Right ventricle myocardium superior (tissue), 1 donor: Measurements from ENCODE around the gene ZNRF2. TPM values are rescaled to one million over a fixed set of nuclear protein-coding genes. Genes with fewer than 3 reads are reported as not detected.
"Not testable (repeated sequence)": the region's sequence is repeated elsewhere in the genome, so short reads cannot be mapped to it uniquely, and the experiment has no call there.

ENCODE experiments used
- ATAC-seq: fragments of 200-7000 bp; cut with Tn5 transposase; one replicate; pipeline ENCODE4 v1.9.1; 2020; ENCODE audit warnings: mild to moderate bottlenecking; ENCODE audit not compliant: poor library complexity
- DNase-seq: peaks from one replicate; pipeline ENCODE4 v3.0.0-alpha.2; 2020
- intact Hi-C: fragments of 100-400 bp; cut with DNase I; formaldehyde crosslinking; loops from one replicate; pipeline ENCODE4 v1.11.2; 2022
- total RNA-seq: library from RNA; stranded (reverse); fragmentation: NEBNext Ultra II Directional; extraction: Animal tissue kit (Norgen Biotek cat#: 25700); gene quantifications from one replicate; pipeline ENCODE4 v1.2.1, GENCODE V29; 2021
- donor health status: DM: no; HTN: yes; CAD: no; lungs with severe emphysema.

ZNRF2 gene
- total RNA-seq, 1 donor from 2014 or later: 7.2 TPM

DNA sequence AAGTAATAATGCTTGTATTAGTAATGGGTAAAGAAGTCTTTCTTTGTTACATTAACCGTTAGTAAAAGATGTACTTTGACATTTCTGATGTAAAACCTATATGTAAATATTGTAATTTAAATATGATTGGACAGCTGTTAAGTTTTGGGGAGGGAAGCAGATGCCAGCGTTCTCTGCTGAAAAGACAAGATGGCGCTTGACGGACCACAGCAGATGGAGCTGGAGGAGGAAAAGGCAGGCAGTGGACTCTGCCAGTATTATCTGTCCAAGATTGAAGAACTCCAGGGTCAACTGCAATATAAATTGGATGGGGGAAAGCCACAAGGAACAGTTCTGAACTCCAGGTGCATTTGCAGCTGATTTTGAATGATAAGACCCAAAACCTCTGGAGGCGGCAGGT lies 86.9 kb downstream of the ZNRF2 start:
- no peak for DNase-seq
- intact Hi-C loops: no loop called here

DNA sequence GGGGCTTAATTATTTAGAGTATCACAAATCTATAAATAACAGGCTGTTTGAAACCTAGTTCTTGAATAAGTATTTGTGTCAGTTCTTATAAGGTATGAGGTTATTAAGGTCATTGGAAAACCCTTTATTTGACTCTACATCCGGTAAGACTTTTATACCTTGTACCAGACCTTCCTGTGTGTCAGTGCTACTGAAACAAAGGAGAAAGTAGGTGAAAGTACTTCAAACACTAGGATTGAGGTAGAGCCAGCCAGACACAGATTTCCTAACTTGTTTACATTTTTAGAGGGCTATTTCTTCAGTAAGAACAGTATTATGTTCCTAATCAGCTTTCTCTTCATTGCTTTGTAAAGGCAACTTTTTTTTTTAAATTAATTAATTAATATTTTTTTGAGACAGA lies 93.9 kb downstream of the ZNRF2 start:
- DNase-seq: no peak
- ATAC-seq: no peak

More for the DNA sequence above, 86.9 kb downstream of the ZNRF2 start:
- ATAC-seq: no peak

DNA sequence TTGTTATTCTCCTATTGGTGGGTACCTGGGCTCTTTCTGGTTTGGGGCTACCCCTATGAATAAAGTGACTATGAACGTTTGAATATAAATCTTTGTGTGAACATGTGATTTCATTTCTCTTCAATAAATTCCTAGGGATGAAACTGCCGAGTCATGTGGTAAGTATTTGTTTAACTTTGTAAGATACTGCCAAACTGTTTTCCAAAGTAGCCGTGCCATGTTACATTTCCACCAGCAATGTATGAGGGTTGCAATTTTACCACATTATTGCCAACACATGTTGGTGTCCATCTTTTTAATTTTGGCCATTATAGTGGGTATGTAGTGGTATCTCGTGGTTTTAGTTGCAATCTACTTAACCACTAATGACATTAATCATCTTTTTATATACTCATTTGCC lies 94.7 kb downstream of the ZNRF2 start:
- intact Hi-C loops: no loop called here
- DNase-seq (no peak), ATAC-seq (no peak)

More for the DNA sequence above, 93.9 kb downstream of the ZNRF2 start:
- intact Hi-C loops: no loop called here

DNA sequence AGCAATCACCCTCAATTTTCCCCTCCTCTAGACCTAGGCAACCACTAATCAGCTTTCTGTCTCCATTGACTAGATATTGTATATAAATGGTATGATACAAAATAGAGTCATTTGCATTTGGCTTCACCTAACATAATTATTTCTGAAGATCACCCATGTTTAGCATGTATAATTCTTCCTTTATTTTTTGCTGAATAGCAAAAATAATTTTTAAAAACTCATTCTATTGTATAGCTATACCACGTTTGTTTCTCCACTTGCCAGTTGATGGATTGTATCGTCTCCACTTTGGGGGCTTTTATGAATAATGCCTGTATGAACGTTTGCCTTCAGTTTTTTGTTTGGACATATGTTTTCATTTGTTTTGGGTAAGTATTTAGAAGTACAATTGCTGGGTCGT lies 95.3 kb downstream of the ZNRF2 start:
- no peak for ATAC-seq
- intact Hi-C loops: no loop called here
- no peak for DNase-seq

DNA sequence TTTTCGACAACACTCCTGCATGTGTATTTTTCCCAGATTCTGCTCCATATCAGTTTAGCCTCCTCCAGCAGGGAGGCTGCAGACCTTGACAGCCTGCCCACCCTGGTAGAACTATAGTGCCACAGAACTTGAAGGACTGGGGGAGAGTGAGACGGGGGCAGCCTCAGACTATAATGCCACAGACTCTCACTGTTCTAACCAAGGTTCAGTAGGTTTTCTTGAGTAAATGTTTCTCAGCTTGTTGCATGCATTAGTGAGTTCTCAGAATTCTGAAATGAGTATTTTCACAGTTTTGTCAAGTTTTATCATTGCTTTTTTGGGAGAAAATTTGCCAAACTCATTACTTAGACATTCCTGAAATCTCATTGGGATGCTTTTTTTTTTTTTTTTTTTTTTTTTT lies 95.9 kb downstream of the ZNRF2 start:
- ATAC-seq (no peak), DNase-seq (no peak)
- intact Hi-C loops: no loop called here

DNA sequence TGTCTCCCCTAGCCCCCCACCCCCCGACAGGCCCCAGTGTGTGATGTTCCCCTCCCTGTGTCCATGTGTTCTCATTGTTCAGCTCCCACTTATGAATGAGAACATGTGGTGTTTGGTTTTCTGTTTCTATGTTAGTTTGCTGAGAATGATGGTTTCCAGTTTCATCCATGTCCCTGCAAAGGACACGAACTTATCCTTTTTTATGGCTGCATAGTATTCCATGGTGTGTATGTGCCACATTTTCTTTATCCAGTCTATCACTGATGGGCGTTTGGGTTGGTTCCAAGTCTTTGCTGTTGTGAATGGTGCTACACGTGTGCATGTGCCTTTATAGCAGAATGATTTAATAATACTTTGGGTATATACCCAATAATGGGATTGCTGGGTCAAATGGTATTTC lies 96.4 kb downstream of the ZNRF2 start:
- ATAC-seq, DNase-seq, intact Hi-C loops: not testable (repeated sequence)

DNA sequence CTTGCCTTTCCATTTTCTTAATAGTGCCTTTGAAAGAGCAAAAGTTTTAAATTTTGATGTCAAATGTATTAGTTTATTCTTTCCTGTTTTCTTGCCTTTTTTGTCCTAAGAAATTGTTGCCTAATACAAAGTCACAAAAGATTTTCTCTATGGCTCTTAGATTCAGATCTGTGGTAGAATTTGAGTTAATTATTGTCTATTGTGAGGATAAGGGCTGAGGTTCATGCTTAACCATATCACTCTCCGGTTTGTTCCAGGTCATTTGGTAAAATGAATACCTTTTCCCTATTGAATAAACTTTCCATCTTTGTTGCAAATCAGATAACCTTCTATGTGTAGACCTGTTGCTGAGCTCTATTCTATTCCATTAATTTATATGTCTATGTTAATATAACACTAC lies 98.2 kb downstream of the ZNRF2 start:
- DNase-seq (no peak), ATAC-seq (no peak)
- intact Hi-C loops: no loop called here

DNA sequence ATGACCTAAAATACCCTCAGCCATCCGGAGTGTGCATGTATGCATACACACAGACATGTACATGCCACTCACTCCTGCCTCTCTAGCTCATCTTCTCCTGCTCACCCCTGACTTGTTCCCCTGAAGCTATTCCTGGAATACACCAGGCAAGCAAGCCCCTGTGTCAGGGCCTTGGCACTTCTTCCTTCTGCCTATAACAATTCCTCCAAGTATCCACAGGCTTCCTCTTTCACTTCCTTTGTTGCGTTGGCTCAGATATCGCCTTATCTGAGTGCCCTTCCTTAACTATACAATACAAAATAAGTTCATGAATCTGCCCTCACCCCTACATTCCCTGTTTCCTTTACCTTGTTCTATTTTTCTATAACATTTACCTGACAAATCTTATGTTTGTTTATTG lies 105.4 kb downstream of the ZNRF2 start:
- DNase-seq (no peak), ATAC-seq (no peak)
- intact Hi-C loops: no loop called here

DNA sequence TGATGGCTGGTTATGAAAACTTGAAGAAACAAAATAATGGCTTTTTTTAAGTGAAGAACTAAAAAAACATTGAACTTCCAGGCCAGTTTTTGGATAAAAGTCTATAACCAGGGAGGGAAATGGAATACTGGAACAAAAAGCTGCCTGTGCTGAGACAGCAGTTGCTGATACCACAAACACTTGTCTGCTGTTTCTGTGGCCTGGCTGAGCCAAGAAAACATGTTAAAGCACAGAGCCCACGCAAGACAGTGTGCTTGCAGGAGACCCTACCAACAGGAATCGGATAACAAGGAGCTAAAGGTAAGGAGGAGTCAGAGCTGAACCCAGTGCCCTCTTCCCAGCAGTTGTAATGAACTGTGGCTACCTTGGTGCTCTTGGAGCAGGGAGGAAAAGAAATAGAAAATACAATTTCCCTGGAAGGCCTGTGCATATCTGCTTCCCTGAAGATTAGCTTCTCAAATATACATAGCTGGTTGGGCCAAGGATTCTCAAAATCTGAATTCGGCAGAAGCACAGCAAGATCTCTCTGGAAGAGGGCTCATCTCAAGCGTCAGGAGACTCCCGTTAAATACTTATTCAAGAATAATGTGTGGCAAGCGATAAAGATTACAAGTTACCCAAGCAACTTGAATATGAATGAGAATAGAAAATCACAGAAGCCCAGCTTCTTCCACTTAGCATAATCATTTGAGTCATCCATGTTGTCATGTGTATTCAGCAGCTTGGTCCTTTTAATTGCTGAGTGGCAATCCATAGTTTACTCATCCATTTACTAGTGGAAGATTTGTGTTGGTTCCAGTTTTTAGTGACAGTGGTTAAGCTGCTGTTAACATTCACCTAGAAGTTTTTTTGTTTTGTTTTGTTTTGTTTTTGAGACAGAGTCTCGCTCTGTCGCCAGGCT lies 106.6 kb downstream of the ZNRF2 start:
- intact Hi-C loops: no loop called here
- no peak for ATAC-seq
- DNase-seq: no peak

DNA sequence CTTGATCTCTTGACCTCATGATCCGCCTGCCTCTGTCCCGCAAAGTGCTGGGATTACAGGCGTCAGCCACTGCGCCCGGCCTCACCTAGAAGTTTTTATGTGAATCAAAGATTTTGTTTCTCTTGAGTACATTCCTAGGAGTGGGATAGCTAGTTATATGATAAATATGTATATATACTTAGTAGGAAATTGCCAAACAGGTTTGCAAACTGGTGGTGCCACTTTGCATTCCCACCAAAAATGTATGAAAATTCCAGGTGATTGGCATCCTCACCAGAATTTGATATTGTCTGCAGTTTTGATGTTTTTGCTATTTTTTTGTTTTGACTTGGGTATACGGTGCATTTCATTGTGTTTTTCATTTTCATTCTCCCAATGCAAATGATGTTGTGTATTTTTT lies 107.4 kb downstream of the ZNRF2 start:
- DNase-seq (no peak), ATAC-seq (no peak)
- intact Hi-C loops: no loop called here

DNA sequence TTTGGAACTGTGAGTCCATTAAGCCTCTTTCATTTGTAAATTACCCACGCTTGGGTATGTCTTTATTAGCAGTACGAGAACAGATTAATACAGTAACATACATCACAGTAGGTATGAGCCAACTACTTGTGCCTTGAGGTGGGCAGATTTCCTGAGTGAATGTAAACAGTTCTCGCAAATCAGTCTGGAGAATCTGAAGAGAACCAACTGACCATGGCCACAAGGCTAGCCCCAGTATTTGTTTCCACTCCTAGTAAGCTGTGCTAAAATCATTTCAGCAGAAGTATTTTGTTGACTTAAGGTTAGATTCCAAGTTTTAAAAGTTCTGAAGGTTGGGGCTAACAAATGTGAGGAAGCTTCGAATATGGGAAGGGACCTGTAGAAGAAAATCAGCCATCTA lies 111.3 kb downstream of the ZNRF2 start:
- no peak for ATAC-seq
- intact Hi-C loops: no loop called here
- no peak for DNase-seq

DNA sequence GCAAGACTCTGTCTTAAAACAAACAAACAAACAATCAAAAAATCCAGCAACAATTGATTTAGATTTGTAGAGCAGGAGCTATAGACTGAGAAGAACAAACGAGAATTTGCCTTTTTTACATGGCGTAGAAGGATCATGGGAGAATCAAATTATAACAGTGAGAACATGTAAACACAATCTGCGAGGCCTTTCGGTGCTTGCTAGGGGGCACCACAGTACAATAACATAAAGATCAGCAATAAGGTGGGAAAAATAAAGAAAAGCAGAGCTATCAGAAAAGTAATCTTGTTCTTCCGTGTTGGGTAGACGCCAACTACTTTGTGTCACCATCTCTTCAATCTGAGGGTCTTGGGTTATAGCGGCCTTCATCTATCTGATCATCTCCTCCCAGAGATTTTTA lies 112.0 kb downstream of the ZNRF2 start:
- ATAC-seq (no peak), DNase-seq (no peak)
- intact Hi-C loops: no loop called here

DNA sequence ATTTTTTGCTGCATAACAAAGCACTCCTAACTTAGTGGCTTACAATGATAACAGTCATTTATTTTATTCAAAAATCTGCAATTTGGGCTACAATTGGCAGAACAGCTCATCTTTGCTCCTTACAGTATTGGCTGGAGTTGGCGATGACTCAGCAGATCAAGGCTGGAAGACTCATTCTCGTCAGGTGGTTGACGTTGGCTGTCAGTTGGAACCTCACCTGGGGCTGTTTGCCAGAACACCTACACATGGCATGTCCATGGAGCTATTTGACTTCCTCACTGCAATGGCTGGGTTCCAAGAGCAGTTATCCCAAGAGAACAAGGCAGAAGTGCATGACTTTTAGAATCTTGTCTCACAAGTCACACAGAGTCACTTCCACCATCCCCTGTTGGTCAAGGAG lies 119.1 kb downstream of the ZNRF2 start:
- ATAC-seq (no peak), DNase-seq (no peak)
- intact Hi-C loops: no loop called here

DNA sequence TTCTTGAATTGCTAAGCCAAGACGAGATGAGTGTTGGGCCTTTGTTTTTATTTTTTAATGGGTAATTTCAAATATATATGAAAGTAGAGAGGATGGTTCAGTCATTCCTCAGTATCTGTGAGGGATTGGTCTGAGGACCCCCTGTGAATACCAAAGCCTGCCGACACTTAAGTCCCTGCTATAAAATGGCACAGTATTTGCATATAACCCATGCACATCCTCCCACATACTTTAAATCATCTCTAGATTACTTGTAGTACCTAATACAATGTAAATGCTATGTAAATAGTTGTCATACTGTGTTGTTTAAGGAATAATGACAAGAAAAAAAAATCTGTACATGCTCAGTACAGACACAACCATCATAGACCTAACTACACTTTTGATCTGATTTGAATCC lies 120.8 kb downstream of the ZNRF2 start:
- no peak for ATAC-seq
- intact Hi-C loops: no loop called here
- no peak for DNase-seq

DNA sequence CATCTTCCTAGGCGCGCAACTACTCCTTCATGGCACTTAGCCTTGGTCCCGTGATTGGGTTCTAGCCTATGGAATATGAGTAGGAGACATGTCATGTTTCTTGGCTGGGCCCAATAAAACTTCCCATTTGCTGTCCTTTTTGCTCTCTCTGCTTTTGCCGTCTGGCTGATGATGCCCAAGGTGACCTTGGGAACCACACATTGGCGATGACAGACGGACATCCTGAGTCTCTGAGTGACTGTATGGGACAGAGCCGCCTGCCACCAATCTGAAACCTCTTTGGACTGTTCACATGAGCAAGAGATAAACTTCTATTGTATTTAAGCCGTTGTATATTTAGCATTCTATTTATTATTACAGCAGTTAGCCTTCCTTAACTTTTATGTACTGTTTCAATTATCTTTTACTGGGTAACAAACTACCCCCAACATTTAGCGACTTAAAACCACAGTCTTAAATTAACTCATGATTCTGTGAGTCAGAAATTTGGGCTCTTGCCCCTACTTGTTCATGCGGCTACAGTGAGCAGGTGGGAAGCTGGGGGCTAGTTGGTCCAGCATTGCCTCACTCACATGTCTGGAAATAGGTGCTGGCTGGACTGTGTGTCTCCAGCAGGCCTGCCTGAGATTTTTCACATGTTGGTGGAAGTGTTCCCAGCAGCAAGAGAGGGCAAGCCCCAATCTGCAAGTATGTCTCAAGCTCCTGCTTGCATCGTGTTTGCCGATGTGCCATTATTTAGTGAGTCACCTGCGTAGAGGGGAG lies 122.4 kb downstream of the ZNRF2 start:
- intact Hi-C loops: no loop called here
- no peak for DNase-seq
- ATAC-seq: peak; percentile 81

DNA sequence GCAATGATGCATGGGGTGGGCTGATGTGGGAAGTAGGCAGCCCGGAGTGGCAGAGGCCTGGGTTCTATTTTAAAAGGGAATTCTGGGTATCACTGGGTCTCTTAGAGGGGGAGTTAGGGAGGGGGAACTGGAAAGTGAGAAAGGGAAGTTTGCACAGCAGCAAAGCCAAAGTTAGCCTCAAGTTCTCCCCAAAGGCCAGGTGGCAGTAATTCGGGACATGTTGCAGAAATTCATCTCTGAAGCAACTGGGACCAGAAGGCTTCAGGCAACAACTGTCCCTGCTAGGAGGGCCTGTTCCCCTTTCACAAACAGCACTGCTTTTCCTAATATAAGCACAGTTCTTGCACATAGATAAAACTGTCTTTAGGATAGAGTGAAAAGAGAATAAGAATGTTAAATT lies 126.8 kb downstream of the ZNRF2 start:
- ATAC-seq: peak; percentile 16

DNA sequence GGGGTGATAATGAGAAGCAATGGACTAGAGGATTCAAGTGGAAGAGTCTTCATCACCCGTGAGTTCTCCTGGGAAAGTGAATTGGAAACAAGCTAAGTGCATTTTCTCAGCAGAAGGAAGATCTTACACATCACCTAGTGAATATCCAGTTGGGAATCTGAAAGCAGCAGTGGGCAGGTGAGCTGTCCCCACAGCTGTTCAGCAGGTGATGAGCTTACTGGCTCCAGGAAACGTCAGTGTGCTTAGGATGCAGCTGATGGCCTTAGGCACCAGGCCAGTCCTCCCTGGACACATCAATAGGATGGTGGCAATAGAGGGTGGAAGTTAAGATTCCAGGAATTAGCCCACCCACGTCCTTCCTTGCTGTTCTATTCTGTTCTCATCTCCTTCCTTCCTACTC lies 127.5 kb downstream of the ZNRF2 start:
- intact Hi-C loops: loop anchor here (2.0 to 5.0 kb wide), 2 partner anchors 130 to 249 kb away; partner anchors contain the start of gene ZNRF2
- ATAC-seq (no peak), DNase-seq (no peak)

More for the DNA sequence above, 126.8 kb downstream of the ZNRF2 start:
- intact Hi-C loops: loop anchor here (5.0 kb wide), 1 partner anchor 129 kb away; the partner anchor contains the start of gene ZNRF2
- DNase-seq: no peak

DNA sequence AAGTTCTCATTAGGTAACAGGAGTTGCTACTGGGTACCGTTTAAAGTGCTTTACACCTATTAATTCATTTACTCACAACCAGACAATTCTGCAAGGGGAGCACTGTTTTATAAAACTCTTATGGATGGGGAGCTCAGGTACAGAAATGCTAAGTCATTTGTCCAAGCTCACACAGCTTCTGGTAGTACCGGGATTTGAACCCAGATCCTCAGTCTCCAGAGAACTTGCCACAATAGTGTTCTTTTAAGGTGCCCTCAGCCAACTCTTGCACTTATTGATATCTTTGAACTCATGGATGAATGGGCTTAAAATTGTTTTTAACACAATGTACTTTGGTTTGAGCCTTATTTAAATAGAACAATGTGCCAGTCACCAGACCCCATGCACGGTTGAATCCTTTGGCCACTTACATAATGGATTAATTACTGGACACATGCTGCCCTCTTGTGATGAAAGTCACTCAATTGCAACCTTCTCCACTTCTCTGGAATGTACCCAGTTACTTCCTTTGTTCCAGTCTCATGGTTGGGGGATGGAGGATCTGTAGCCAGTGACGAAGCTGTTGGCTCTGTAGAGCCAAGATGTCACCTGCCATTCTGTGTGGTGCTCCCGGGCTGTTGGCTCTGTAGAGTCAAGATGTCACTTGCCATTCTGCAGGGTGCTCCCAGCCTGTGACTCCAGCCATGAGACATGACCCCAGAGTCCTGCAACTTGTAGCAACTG lies 128.5 kb downstream of the ZNRF2 start:
- DNase-seq (no peak), ATAC-seq (peak; percentile 94)
- intact Hi-C loops: loop anchor here (2.0 to 5.0 kb wide), 2 partner anchors 131 to 250 kb away; partner anchors contain the start of gene ZNRF2

DNA sequence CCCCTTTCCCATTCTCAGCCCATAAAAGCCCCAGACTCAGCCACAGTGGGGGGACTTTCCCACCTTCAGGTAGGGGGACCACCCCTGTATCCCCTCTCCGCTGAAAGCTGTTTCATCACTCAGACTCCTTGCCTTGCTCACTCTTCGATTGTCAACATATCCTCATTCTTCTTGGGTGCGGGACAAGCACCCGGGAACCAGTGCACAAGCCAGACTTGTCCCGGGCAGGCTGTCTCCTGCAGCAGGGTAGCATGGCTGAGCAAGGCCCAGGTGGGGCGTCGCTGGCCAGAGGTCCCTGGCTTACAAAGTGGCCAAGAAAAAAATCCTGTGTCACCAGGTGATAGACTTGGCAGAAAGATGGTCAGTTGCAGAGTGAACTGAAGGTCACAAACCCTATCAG lies 129.5 kb downstream of the ZNRF2 start:
- DNase-seq: no peak
- ATAC-seq: no peak
- intact Hi-C loops: loop anchor here (2.0 to 5.0 kb wide), 2 partner anchors 132 to 251 kb away; partner anchors contain the start of gene ZNRF2
